ENCODE data around the gene SLC22A17. TPM values are rescaled to one million over a fixed set of nuclear protein-coding genes. Genes with fewer than 3 reads are reported as not detected.

SLC22A17 gene
- total and polyA plus RNA-seq, 10 of the 15 experiments (the other 5 are each of a cell fraction or from before 2014, with no cell fraction given), result not detected

DNA sequence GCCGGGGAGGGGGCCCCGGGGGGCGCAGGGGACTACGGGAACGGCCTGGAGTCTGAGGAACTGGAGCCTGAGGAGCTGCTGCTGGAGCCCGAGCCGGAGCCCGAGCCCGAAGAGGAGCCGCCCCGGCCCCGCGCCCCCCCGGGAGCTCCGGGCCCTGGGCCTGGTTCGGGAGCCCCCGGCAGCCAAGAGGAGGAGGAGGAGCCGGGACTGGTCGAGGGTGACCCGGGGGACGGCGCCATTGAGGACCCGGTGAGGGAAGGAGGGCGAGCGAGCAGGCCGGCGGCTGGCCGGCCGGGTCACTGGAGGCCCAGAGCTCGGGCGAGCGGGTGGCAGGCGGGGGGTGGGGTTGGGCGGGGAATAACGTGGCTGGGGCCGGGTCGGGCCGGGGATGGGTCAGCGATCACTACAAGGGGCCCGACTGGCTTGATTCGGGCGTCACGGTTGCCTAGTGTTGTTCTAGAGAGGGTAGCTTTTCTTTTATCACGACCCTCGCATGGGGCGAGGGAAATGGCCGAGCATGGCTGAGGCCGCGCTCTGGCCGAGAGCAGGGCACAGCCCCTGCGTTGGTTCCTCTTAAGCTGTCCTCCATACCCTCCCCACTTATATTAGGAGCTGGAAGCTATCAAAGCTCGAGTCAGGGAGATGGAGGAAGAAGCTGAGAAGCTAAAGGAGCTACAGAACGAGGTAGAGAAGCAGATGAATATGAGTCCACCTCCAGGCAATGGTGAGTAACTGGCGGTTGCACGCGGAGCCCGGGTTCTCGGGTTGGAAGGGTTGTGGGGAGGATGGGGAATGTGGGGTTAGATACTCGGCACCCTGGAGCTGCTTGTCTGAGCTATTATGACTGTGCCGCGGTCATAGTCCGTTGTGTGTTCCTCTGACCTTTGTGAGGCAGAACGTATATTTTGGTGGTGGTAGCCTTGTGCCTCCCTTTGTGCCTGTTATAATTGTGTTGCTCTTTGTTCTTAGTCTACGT lies 30.8 kb downstream of the SLC22A17 start (continued):
- no peak for TF ChIP-seq RCOR1 (conservative IDR thresholded peaks at IDR 0.05; ENCODE audit: low read depth, low read length)
- no peak for TF ChIP-seq TCF12 (IDR thresholded peaks at IDR 0.05; ENCODE audit: low read depth, low read length)
- TF ChIP-seq, protein P1, sequence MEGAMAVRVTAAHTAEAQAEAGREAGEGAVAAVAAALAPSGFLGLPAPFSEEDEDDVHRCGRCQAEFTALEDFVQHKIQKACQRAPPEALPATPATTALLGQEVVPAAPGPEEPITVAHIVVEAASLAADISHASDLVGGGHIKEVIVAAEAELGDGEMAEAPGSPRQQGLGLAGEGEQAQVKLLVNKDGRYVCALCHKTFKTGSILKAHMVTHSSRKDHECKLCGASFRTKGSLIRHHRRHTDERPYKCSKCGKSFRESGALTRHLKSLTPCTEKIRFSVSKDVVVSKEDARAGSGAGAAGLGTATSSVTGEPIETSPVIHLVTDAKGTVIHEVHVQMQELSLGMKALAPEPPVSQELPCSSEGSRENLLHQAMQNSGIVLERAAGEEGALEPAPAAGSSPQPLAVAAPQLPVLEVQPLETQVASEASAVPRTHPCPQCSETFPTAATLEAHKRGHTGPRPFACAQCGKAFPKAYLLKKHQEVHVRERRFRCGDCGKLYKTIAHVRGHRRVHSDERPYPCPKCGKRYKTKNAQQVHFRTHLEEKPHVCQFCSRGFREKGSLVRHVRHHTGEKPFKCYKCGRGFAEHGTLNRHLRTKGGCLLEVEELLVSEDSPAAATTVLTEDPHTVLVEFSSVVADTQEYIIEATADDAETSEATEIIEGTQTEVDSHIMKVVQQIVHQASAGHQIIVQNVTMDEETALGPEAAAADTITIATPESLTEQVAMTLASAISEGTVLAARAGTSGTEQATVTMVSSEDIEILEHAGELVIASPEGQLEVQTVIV (IDR thresholded peaks at IDR 0.05; ENCODE audit: borderline replicate concordance, partially characterized antibody), result no peak
- no peak for TF ChIP-seq ESRRA (IDR thresholded peaks at IDR 0.05; ENCODE audit: low read length)
- peak; percentile 78; the same call in 1 of the 2 replicates for TF ChIP-seq POLR2AphosphoS5 (IDR thresholded peaks at IDR 0.05; ENCODE audit: low read length)
- TF ChIP-seq RUNX3 (IDR thresholded peaks at IDR 0.05; ENCODE audit: low read length), result peak; percentile 30; the same call in 1 of the 2 replicates
- no peak for TF ChIP-seq SUPT20H (IDR thresholded peaks at IDR 0.05; ENCODE audit: borderline replicate concordance, control insufficient read depth, low read depth, low read length)
- TF ChIP-seq, protein P2, sequence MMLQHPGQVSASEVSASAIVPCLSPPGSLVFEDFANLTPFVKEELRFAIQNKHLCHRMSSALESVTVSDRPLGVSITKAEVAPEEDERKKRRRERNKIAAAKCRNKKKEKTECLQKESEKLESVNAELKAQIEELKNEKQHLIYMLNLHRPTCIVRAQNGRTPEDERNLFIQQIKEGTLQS (IDR thresholded peaks at IDR 0.05; ENCODE audit: borderline replicate concordance, extremely low read depth, low read depth, low read length), result no peak
- no peak for TF ChIP-seq PAX5 (IDR thresholded peaks at IDR 0.05; ENCODE audit: borderline replicate concordance, low read depth, low read length)
- no peak for TF ChIP-seq MEF2B (IDR thresholded peaks at IDR 0.05; ENCODE audit: partially characterized antibody, poor library complexity, severe bottlenecking)
- TF ChIP-seq, protein P3, sequence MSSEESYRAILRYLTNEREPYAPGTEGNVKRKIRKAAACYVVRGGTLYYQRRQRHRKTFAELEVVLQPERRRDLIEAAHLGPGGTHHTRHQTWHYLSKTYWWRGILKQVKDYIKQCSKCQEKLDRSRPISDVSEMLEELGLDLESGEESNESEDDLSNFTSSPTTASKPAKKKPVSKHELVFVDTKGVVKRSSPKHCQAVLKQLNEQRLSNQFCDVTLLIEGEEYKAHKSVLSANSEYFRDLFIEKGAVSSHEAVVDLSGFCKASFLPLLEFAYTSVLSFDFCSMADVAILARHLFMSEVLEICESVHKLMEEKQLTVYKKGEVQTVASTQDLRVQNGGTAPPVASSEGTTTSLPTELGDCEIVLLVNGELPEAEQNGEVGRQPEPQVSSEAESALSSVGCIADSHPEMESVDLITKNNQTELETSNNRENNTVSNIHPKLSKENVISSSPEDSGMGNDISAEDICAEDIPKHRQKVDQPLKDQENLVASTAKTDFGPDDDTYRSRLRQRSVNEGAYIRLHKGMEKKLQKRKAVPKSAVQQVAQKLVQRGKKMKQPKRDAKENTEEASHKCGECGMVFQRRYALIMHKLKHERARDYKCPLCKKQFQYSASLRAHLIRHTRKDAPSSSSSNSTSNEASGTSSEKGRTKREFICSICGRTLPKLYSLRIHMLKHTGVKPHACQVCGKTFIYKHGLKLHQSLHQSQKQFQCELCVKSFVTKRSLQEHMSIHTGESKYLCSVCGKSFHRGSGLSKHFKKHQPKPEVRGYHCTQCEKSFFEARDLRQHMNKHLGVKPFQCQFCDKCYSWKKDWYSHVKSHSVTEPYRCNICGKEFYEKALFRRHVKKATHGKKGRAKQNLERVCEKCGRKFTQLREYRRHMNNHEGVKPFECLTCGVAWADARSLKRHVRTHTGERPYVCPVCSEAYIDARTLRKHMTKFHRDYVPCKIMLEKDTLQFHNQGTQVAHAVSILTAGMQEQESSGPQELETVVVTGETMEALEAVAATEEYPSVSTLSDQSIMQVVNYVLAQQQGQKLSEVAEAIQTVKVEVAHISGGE (CRISPR knock-in tag; IDR thresholded peaks at IDR 0.05), result no peak
- peak; percentile 32; the same call in 1 of the 2 replicates for TF ChIP-seq YY1 (IDR thresholded peaks at IDR 0.05; ENCODE audit: low read depth, low read length)
- 0 out of 2 replicates have a peak, but pooled peaks have one; percentile 32 for TF ChIP-seq SIN3A (IDR thresholded peaks at IDR 0.05; ENCODE audit: low read depth, low read length)
- TF ChIP-seq ZNF217 (IDR thresholded peaks at IDR 0.05), result no peak
- TF ChIP-seq, protein P4, sequence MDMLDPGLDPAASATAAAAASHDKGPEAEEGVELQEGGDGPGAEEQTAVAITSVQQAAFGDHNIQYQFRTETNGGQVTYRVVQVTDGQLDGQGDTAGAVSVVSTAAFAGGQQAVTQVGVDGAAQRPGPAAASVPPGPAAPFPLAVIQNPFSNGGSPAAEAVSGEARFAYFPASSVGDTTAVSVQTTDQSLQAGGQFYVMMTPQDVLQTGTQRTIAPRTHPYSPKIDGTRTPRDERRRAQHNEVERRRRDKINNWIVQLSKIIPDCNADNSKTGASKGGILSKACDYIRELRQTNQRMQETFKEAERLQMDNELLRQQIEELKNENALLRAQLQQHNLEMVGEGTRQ (IDR thresholded peaks at IDR 0.05; ENCODE audit: borderline replicate concordance, low read depth, low read length), result no peak
- no peak for TF ChIP-seq NR2C1 (IDR thresholded peaks at IDR 0.05)
- no peak for TF ChIP-seq EP300 (IDR thresholded peaks at IDR 0.05; ENCODE audit: borderline replicate concordance in 1 of 2, control insufficient read depth in 1 of 2, low read depth in 2 of 2, low read length in 2 of 2)
